Neural cell (in vitro differentiated cells): ENCODE results near the gene ADGRL3.

Source experiments
- EP300 ChIP-seq: fragments of 450-650 bp; conservative IDR thresholded peaks from 2 replicates; pipeline ENCODE4 v1.6.1; 2014; ENCODE audit warnings: antibody characterized with exemption, mild to moderate bottlenecking, moderate library complexity; ENCODE audit not compliant: poor library complexity, severe bottlenecking
- EZH2 ChIP-seq: fragments of 200-600, 300-800 bp; shearing (Covaris generic), sonication (generic); IDR thresholded peaks from 2 replicates; pipeline ENCODE4 v1.6.1; 2014; ENCODE audit warnings: antibody characterized with exemption, low read length, borderline replicate concordance, mild to moderate bottlenecking; ENCODE audit not compliant: insufficient read depth, poor library complexity, severe bottlenecking
- MXI1 ChIP-seq: fragments of 450-650 bp; conservative IDR thresholded peaks from 2 replicates; pipeline ENCODE4 v1.6.1; 2014; ENCODE audit warnings: antibody characterized with exemption, mild to moderate bottlenecking; ENCODE audit not compliant: poor library complexity, severe bottlenecking
- TAF1 ChIP-seq: IDR thresholded peaks from 2 replicates; pipeline ENCODE4 v1.6.1; 2012; ENCODE audit warnings: low read depth
- TF ChIP-seq, protein P1 (sequence below): fragments of 450-650 bp; IDR thresholded peaks from 2 replicates; pipeline ENCODE4 v1.5.1; 2014; ENCODE audit warnings: antibody characterized with exemption, mild to moderate bottlenecking, moderate library complexity; ENCODE audit not compliant: poor library complexity, severe bottlenecking
- TF ChIP-seq, protein P2 (sequence below): IDR thresholded peaks from 2 replicates; pipeline ENCODE4 v1.6.1; 2012; ENCODE audit warnings: borderline replicate concordance

DNA sequence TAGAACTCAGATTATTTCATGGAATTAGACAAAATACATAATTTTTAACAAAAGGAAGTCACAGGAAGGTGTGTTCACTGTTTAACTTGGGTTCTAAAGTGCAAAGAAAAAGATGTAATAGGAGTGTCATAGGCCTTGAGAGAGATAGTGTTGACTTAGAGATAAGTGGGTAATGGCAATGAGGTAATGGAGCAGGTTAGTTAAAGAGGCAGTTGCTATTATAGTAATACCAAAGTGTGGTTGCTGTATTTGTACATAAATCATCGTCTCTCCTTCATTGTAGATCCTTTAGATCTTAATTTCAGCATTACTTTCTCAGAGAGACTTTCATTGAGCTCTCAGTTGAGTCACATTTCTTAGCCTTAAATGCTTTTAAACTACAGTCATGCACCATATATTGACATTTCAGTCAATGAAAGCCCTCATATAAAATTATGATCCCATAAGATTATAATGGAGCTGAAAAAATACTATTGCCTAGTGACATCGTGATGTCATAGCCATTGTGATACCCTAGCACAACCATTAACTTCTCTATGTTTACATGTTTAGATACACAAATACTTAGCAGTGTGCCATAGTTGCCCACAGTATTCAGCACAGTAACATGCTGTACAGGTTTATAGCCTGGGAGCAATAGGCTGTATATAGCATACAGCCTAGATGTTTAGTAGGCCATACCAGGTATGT is 245.4 kb downstream of the ADGRL3 start:
- TF ChIP-seq MXI1 (no peak), EZH2 (no peak), TAF1 (no peak), EP300 (no peak)
- TF ChIP-seq, protein P1, sequence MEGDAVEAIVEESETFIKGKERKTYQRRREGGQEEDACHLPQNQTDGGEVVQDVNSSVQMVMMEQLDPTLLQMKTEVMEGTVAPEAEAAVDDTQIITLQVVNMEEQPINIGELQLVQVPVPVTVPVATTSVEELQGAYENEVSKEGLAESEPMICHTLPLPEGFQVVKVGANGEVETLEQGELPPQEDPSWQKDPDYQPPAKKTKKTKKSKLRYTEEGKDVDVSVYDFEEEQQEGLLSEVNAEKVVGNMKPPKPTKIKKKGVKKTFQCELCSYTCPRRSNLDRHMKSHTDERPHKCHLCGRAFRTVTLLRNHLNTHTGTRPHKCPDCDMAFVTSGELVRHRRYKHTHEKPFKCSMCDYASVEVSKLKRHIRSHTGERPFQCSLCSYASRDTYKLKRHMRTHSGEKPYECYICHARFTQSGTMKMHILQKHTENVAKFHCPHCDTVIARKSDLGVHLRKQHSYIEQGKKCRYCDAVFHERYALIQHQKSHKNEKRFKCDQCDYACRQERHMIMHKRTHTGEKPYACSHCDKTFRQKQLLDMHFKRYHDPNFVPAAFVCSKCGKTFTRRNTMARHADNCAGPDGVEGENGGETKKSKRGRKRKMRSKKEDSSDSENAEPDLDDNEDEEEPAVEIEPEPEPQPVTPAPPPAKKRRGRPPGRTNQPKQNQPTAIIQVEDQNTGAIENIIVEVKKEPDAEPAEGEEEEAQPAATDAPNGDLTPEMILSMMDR: no peak
- TF ChIP-seq, protein P2, sequence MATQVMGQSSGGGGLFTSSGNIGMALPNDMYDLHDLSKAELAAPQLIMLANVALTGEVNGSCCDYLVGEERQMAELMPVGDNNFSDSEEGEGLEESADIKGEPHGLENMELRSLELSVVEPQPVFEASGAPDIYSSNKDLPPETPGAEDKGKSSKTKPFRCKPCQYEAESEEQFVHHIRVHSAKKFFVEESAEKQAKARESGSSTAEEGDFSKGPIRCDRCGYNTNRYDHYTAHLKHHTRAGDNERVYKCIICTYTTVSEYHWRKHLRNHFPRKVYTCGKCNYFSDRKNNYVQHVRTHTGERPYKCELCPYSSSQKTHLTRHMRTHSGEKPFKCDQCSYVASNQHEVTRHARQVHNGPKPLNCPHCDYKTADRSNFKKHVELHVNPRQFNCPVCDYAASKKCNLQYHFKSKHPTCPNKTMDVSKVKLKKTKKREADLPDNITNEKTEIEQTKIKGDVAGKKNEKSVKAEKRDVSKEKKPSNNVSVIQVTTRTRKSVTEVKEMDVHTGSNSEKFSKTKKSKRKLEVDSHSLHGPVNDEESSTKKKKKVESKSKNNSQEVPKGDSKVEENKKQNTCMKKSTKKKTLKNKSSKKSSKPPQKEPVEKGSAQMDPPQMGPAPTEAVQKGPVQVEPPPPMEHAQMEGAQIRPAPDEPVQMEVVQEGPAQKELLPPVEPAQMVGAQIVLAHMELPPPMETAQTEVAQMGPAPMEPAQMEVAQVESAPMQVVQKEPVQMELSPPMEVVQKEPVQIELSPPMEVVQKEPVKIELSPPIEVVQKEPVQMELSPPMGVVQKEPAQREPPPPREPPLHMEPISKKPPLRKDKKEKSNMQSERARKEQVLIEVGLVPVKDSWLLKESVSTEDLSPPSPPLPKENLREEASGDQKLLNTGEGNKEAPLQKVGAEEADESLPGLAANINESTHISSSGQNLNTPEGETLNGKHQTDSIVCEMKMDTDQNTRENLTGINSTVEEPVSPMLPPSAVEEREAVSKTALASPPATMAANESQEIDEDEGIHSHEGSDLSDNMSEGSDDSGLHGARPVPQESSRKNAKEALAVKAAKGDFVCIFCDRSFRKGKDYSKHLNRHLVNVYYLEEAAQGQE: no peak
